ENCODE data around the gene CWC15. TPM values are rescaled to one million over a fixed set of nuclear protein-coding genes. Genes with fewer than 3 reads are reported as not detected.

Gene CWC15
- total and polyA plus RNA-seq, 2 of the 13 experiments (the other 11 are each of a cell fraction or from before 2014, with no cell fraction given): 27.6 to 61.2 TPM

DNA sequence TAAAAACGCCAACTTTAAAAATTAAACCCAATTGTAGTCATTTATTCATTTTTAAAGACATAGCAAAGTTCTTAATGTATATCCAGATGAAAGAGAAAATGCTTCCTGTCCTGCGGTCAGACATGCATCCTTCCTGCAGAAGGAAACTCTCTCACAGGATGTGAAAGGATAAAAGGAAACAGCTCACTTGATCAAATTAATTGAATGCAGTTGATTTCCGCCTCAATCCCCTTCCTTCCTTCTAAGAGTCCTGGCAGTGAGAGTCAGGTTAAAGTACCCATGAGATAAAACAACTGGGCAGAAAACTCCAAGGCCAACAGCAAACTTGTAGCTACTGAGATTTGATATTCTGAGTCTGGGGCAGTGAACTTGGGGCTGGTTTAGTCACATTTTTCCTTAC is 38.5 kb downstream of the CWC15 start:
- Histone ChIP-seq H3K27me3 (ENCODE audit: control insufficient read depth in 1 of 2, insufficient read depth in 2 of 2, low read length in 2 of 2) (0 out of 5 replicates have a peak, but pooled peaks cover 0 to 10% of the 10 kb centered on the region in 2 experiments), H3K9ac (ENCODE audit: insufficient read depth, low read depth, low read length) (no peak overlapping the region), H3K36me3 (replicated peaks in 1 of 2; ENCODE audit: control insufficient read depth in 1 of 2, insufficient read depth in 2 of 2, low read length in 2 of 2) (no peaks in the 10 kb centered on the region), H3K79me2 (ENCODE audit: insufficient read depth, low read length) (no peaks in the 10 kb centered on the region), H3K4me3 (replicated peaks in 1 of 3; ENCODE audit: insufficient read depth in 1 of 3, low read depth in 2 of 3, low read length in 3 of 3) (no peak overlapping the region), H3K4me1 (ENCODE audit: insufficient read depth, low read length) (no peaks in the 10 kb centered on the region), H2AFZ (ENCODE audit: low read length) (no peak overlapping the region), H3K4me2 (ENCODE audit: low read depth, low read length) (no peak overlapping the region), H4K20me1 (ENCODE audit: insufficient read depth, low read length) (no peaks in the 10 kb centered on the region), H3K9me3 (ENCODE audit: low read length) (no peaks in the 10 kb centered on the region), H3K27ac (ENCODE audit: extremely low read length, insufficient read depth, low read length) (no peak overlapping the region)
- no peak for ATAC-seq
- FAIRE-seq: no peak
- no peak for DNase-seq (ENCODE audit: low spot score)
- in situ Hi-C loops (cut with HindIII; ENCODE audit: extremely low pct_ligation_motif_present, low pct_unique_long_range_greater_than_20kb): no loop called here
- ChIA-PET CTCF (ENCODE audit: low intra/inter-chr PET ratio, low total read pairs) (no interaction called here), POLR2A (no interaction called here)
- BruUV-seq (replicated peaks): no TSS peak
- WGBS (ENCODE audit: low lambda C conversion rate): 36% methylated on average over 3 of the region's 3 CpGs
- TF ChIP-seq, protein P1, sequence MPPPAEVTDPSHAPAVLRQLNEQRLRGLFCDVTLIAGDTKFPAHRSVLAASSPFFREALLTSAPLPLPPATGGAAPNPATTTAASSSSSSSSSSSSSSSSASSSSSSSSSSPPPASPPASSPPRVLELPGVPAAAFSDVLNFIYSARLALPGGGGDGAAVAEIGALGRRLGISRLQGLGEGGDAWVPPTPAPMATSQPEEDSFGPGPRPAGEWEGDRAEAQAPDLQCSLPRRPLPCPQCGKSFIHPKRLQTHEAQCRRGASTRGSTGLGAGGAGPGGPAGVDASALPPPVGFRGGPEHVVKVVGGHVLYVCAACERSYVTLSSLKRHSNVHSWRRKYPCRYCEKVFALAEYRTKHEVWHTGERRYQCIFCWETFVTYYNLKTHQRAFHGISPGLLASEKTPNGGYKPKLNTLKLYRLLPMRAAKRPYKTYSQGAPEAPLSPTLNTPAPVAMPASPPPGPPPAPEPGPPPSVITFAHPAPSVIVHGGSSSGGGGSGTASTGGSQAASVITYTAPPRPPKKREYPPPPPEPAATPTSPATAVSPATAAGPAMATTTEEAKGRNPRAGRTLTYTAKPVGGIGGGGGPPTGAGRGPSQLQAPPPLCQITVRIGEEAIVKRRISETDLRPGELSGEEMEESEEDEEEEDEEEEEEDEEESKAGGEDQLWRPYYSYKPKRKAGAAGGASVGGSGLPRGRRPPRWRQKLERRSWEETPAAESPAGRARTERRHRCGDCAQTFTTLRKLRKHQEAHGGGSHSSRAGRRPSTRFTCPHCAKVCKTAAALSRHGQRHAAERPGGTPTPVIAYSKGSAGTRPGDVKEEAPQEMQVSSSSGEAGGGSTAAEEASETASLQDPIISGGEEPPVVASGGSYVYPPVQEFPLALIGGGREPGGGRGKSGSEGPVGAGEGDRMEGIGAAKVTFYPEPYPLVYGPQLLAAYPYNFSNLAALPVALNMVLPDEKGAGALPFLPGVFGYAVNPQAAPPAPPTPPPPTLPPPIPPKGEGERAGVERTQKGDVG (CRISPR knock-in tag; IDR thresholded peaks at IDR 0.05; ENCODE audit: borderline replicate concordance): no peak
- TF ChIP-seq ARHGAP35 (CRISPR knock-in tag; IDR thresholded peaks at IDR 0.05; ENCODE audit: borderline replicate concordance) (no peak), BORCS8-MEF2B (CRISPR knock-in tag; IDR thresholded peaks at IDR 0.05) (no peak), ZNF468 (CRISPR knock-in tag; IDR thresholded peaks at IDR 0.05) (no peak), FOXK1 (CRISPR knock-in tag; IDR thresholded peaks at IDR 0.05; ENCODE audit: borderline replicate concordance, low read depth) (no peak), ZBTB20 (CRISPR knock-in tag; IDR thresholded peaks at IDR 0.05; ENCODE audit: borderline replicate concordance, low read depth) (no peak), ZNF136 (CRISPR knock-in tag; IDR thresholded peaks at IDR 0.05; ENCODE audit: low read depth) (no peak), SALL1 (CRISPR knock-in tag; IDR thresholded peaks at IDR 0.05) (no peak)
- TF ChIP-seq, protein P2, sequence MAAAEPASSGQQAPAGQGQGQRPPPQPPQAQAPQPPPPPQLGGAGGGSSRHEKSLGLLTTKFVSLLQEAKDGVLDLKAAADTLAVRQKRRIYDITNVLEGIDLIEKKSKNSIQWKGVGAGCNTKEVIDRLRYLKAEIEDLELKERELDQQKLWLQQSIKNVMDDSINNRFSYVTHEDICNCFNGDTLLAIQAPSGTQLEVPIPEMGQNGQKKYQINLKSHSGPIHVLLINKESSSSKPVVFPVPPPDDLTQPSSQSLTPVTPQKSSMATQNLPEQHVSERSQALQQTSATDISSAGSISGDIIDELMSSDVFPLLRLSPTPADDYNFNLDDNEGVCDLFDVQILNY (CRISPR knock-in tag; conservative IDR thresholded peaks at IDR 0.05): no peak
- TF ChIP-seq, protein P3, sequence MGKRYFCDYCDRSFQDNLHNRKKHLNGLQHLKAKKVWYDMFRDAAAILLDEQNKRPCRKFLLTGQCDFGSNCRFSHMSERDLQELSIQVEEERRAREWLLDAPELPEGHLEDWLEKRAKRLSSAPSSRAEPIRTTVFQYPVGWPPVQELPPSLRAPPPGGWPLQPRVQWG (CRISPR knock-in tag; IDR thresholded peaks at IDR 0.05; ENCODE audit: borderline replicate concordance, low read depth): no peak
- intact Hi-C loops (cut with micrococcal nuclease; ENCODE audit: unreplicated experiment): no loop called here
